ENCODE data around the gene GPA33. TPM values are rescaled to one million over a fixed set of nuclear protein-coding genes. Genes with fewer than 3 reads are reported as not detected.

Gene GPA33, protein sequence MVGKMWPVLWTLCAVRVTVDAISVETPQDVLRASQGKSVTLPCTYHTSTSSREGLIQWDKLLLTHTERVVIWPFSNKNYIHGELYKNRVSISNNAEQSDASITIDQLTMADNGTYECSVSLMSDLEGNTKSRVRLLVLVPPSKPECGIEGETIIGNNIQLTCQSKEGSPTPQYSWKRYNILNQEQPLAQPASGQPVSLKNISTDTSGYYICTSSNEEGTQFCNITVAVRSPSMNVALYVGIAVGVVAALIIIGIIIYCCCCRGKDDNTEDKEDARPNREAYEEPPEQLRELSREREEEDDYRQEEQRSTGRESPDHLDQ
- total RNA-seq (10 to 100 TPM in 4 of 5 donors, 1 to 10 TPM in 1; 8.6 to 22.8 (median 17.7) TPM), total RNA-seq (0.04 to 52.2 (median 16.6) reads per million in 29 experiments)
- 18.1 TPM for total RNA-seq (2013)

DNA sequence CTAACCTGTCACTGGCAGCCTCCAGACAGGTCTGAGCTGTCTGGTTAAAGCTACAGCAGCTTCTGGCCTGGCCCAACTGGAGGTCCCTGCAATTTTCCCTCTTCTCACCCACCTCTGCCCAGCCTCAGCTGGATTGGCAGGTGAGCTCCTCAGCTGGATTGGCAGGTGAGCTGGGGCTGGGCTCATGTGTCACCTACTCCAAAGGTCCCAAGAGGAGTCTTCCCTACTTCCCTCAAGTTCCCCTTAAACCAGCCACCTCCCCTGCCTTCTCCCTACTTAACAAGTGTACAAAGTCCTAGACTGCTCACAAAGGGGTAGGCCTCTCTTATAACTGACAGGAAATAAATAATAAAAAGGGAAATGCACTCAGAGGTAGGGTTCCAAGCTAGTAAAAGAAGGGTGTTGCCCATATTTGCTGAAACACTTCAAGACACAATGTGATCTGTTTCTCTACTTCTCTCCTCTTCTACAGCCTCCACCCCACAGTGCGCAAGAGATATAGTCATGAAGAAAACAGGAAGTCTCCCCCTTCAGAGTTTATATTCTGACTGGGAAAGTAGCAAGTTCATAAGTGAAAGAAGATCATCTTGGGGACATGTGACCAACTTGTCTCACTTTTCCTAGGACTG, at the start of gene GPA33:
Gene GPA33 (minus strand): TSS at position 64 of the 629 bp plus-strand sequence. CDS start 90 bp downstream, outside the sequence.
- no peaks in the 10 kb centered on the region for H3K27me3 Mint-ChIP-seq
- ChIA-PET POLR2A (interaction anchor here (0.5 to 0.7 kb wide), 3 partner anchors 25 to 130 kb away, joined by 3 to 4 read pairs (median 3); partner anchors contain the start of gene POU2F1 (in 1 of the 2)), CTCF (interaction anchor here (0.6 to 1.0 kb wide), 3 partner anchors 8 to 132 kb away, joined by 3 to 5 read pairs (median 3); partner anchors contain the start of gene POU2F1 (in 1 of the 2))
- H3K4me1 ChIP-seq (ENCODE audit: control insufficient read depth in 1 of 2, extremely low read depth in 1 of 2, insufficient read depth in 2 of 2, low read length in 2 of 2), result peaks cover 38 to 39% of the 10 kb centered on the region in 2 experiments
- H3K27ac Mint-ChIP-seq, result peak within 1 kb of the TSS; percentile 98 to 100
- WGBS (ENCODE audit: insufficient coverage), result no CpG with 5 or more reads among the region's 1 CpG
- H3K4me1 Mint-ChIP-seq, result peaks cover 55 to 68% (median 56%) of the 10 kb centered on the region in 3 donors
- H3K4me3 Mint-ChIP-seq, result peak within 1 kb of the TSS; percentile 80 to 85 (median 80)
- H3K27me3 ChIP-seq (replicated peaks in 1 of 2; ENCODE audit: control insufficient read depth in 2 of 2, extremely low read depth in 1 of 2, insufficient read depth in 2 of 2, low read length in 1 of 2), result no peaks in the 10 kb centered on the region
- no peaks in the 10 kb centered on the region for H3K9me3 ChIP-seq
- H3K9me3 Mint-ChIP-seq, result no peaks in the 10 kb centered on the region
- H3K36me3 Mint-ChIP-seq, result peaks cover 6% of the 10 kb centered on the region
- H3K27ac ChIP-seq (ENCODE audit: low read length), result peak within 1 kb of the TSS; percentile 89
- H3K4me3 ChIP-seq (ENCODE audit: control insufficient read depth in 1 of 2, extremely low read depth in 1 of 2, low read length in 1 of 2), result peak within 1 kb of the TSS; percentile 24 to 68
- ATAC-seq (replicated peaks in 1 of 4) (peak; percentile 96 to 98 (median 98)), DNase-seq (peak in 33 of 35 experiments; percentile 14 to 72 (median 42))
- H3K36me3 ChIP-seq (ENCODE audit: control insufficient read depth in 2 of 2, extremely low read depth in 1 of 2, insufficient read depth in 1 of 2, low read length in 1 of 2), result no peaks in the 10 kb centered on the region

DNA sequence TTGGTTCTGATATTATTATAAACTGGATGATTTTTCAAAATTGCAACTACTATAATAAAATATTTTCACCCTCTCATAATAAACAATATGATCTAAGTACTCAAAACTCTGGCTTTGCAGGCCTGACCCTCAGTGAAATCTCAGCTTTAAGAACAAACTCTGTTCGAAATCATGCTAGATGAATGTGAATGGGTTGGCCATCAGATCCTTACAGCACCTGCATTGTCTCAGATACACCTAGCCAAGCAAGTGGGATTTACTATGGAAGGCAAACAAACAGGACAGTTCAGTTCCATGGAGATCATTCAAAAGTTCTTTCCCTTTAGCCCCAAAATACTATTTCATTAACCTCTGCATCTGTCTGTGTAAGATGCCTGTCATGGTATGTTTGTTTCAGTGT, 48.5 kb upstream of the GPA33 start:
- ChIA-PET POLR2A (no interaction called here), CTCF (no interaction called here)
- ATAC-seq (replicated peaks in 1 of 4) (no peak), DNase-seq (no peak)
- Histone ChIP-seq H3K4me3 (ENCODE audit: control insufficient read depth in 1 of 2, extremely low read depth in 1 of 2, low read length in 1 of 2) (no peak overlapping the region), H3K4me1 (ENCODE audit: control insufficient read depth in 1 of 2, extremely low read depth in 1 of 2, insufficient read depth in 2 of 2, low read length in 2 of 2) (no peaks in the 10 kb centered on the region), H3K27me3 (replicated peaks in 1 of 2; ENCODE audit: control insufficient read depth in 2 of 2, extremely low read depth in 1 of 2, insufficient read depth in 2 of 2, low read length in 1 of 2) (peaks cover 0 to under 1% of the 10 kb centered on the region in 2 experiments), H3K36me3 (ENCODE audit: control insufficient read depth in 2 of 2, extremely low read depth in 1 of 2, insufficient read depth in 1 of 2, low read length in 1 of 2) (no peaks in the 10 kb centered on the region), H3K9me3 (no peaks in the 10 kb centered on the region), H3K27ac (ENCODE audit: low read length) (no peak overlapping the region)
- H3K27me3 Mint-ChIP-seq, result peaks cover 13 to 18% of the 10 kb centered on the region in 2 donors
- peaks cover 0 to 3% (median 0%) of the 10 kb centered on the region in 3 donors for H3K9me3 Mint-ChIP-seq
- H3K27ac Mint-ChIP-seq, result no peak overlapping the region
- no peaks in the 10 kb centered on the region for H3K36me3 Mint-ChIP-seq
- no CpG with 5 or more reads among the region's 1 CpG for WGBS (ENCODE audit: insufficient coverage)
- H3K4me3 Mint-ChIP-seq, result no peak overlapping the region
- no peaks in the 10 kb centered on the region for H3K4me1 Mint-ChIP-seq

DNA sequence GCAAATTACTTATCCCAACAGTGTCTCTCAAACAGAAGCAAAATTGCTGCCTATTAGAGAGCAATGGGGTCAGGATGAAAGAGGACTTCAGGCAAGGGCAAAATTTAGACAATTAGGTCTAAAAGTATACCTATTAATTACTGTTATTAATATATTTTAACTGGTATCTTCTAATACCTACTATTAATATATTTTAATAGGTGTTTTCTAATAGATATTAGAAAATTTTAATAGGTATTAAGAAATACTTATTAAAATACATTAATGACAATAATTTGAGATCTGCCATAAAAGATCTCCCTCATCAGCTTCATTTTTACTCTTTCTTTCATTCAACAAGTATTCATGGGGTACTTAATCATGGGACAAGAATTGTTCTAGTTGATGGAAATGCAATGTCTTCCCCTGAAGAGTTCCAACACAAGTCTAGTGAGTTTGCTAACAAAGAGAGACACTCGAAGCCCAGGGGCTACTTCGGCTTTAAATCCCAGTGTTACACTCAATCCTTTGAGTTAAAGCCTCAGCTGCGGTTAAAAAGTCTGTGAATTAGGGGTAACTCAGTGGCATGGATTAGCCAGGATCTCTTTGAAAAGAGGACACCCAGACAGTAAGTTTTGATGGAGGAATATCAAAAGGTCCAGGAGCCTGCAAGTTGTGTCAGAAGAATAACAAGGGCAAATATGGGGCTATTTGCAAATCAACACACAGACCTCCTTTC, 47.8 kb upstream of the GPA33 start:
- H3K36me3 ChIP-seq (ENCODE audit: control insufficient read depth in 2 of 2, extremely low read depth in 1 of 2, insufficient read depth in 1 of 2, low read length in 1 of 2), result no peaks in the 10 kb centered on the region
- Mint-ChIP-seq H3K36me3 (no peaks in the 10 kb centered on the region), H3K4me1 (no peaks in the 10 kb centered on the region), H3K9me3 (peaks cover 0 to 3% (median 0%) of the 10 kb centered on the region in 3 donors), H3K4me3 (no peak overlapping the region), H3K27me3 (peaks cover 9 to 18% of the 10 kb centered on the region in 2 donors), H3K27ac (no peak overlapping the region)
- WGBS (ENCODE audit: insufficient coverage), result 92% methylated on average over 3 of the region's 3 CpGs
- ChIA-PET POLR2A (no interaction called here), CTCF (no interaction called here)
- H3K4me3 ChIP-seq (ENCODE audit: control insufficient read depth in 1 of 2, extremely low read depth in 1 of 2, low read length in 1 of 2), result no peak overlapping the region
- no peaks in the 10 kb centered on the region for H3K27me3 ChIP-seq (replicated peaks in 1 of 2; ENCODE audit: control insufficient read depth in 2 of 2, extremely low read depth in 1 of 2, insufficient read depth in 2 of 2, low read length in 1 of 2)
- ATAC-seq (replicated peaks in 1 of 4) (no peak), DNase-seq (no peak)
- H3K27ac ChIP-seq (ENCODE audit: low read length), result no peak overlapping the region
- H3K9me3 ChIP-seq, result no peaks in the 10 kb centered on the region
- H3K4me1 ChIP-seq (ENCODE audit: control insufficient read depth in 1 of 2, extremely low read depth in 1 of 2, insufficient read depth in 2 of 2, low read length in 2 of 2), result no peaks in the 10 kb centered on the region

DNA sequence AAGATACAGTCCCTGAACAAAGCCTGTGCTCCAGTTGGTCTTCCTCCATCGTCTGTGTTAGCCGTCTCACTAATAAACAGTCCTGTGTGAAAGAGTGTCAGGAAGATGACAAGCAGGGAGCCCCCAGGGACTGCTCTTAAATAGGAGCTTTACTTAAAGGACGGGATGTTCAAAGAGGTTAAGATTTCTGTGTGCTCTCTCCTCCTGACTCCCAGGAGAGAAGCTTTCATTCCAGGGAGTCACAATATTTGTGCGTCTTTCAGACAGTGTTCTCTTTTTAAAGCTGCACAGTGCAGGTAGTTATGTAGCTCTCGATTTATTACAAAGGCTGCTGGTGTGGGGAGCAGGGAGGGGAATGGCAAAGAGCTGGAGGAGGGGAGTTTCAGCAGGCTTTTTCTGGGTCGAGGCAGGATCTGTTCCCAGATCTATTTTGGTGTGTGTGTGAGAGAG, 47.2 kb upstream of the GPA33 start:
- H3K9me3 Mint-ChIP-seq, result peaks cover 0 to 2% (median 0%) of the 10 kb centered on the region in 3 donors
- no peak overlapping the region for H3K27ac ChIP-seq (ENCODE audit: low read length)
- H3K27me3 ChIP-seq (replicated peaks in 1 of 2; ENCODE audit: control insufficient read depth in 2 of 2, extremely low read depth in 1 of 2, insufficient read depth in 2 of 2, low read length in 1 of 2), result peaks cover 0 to 4% of the 10 kb centered on the region in 2 experiments
- H3K27ac Mint-ChIP-seq, result no peak overlapping the region
- POLR2A ChIA-PET, result interaction anchor here in 1 of 2 donors (0.7 kb wide), 1 partner anchor 84 kb away, joined by 3 read pairs; no protein-coding TSS in a partner anchor
- no peak overlapping the region for H3K4me3 ChIP-seq (ENCODE audit: control insufficient read depth in 1 of 2, extremely low read depth in 1 of 2, low read length in 1 of 2)
- peaks cover 9 to 16% of the 10 kb centered on the region in 2 donors for H3K27me3 Mint-ChIP-seq
- H3K9me3 ChIP-seq, result no peaks in the 10 kb centered on the region
- no peaks in the 10 kb centered on the region for H3K36me3 Mint-ChIP-seq
- CTCF ChIA-PET, result no interaction called here
- H3K4me1 Mint-ChIP-seq, result no peaks in the 10 kb centered on the region
- DNase-seq, result no peak
- no peak for ATAC-seq (replicated peaks in 1 of 4)
- H3K4me1 ChIP-seq (ENCODE audit: control insufficient read depth in 1 of 2, extremely low read depth in 1 of 2, insufficient read depth in 2 of 2, low read length in 2 of 2), result no peaks in the 10 kb centered on the region
- 93% methylated on average over 3 of the region's 6 CpGs for WGBS (ENCODE audit: insufficient coverage)
- H3K4me3 Mint-ChIP-seq, result no peak overlapping the region
- H3K36me3 ChIP-seq (ENCODE audit: control insufficient read depth in 2 of 2, extremely low read depth in 1 of 2, insufficient read depth in 1 of 2, low read length in 1 of 2), result no peaks in the 10 kb centered on the region

DNA sequence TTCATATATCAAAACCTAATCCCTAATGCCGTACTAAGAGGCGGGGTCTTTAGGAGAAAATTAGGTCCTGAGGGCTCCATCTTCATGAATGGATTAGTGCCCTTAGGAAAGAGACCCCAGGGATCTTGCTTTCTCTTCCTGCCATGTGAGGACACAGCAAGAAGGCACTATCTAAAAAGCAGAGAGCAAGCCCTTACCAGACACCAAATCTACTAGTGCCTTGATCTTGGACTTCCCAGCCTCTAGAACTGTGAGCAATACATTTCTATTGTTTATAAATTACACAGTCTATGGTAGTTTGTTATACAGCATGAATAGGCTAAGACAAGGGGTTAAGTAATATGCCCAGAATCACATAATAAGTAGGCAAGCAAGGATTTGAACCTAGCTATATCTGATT, 46.6 kb upstream of the GPA33 start:
- Histone ChIP-seq H3K4me1 (ENCODE audit: control insufficient read depth in 1 of 2, extremely low read depth in 1 of 2, insufficient read depth in 2 of 2, low read length in 2 of 2) (no peaks in the 10 kb centered on the region), H3K27me3 (replicated peaks in 1 of 2; ENCODE audit: control insufficient read depth in 2 of 2, extremely low read depth in 1 of 2, insufficient read depth in 2 of 2, low read length in 1 of 2) (peaks cover 0 to 4% of the 10 kb centered on the region in 2 experiments), H3K27ac (ENCODE audit: low read length) (no peak overlapping the region), H3K36me3 (ENCODE audit: control insufficient read depth in 2 of 2, extremely low read depth in 1 of 2, insufficient read depth in 1 of 2, low read length in 1 of 2) (no peaks in the 10 kb centered on the region), H3K4me3 (ENCODE audit: control insufficient read depth in 1 of 2, extremely low read depth in 1 of 2, low read length in 1 of 2) (no peak overlapping the region), H3K9me3 (no peaks in the 10 kb centered on the region)
- ATAC-seq (replicated peaks in 1 of 4) (no peak), DNase-seq (no peak)
- Mint-ChIP-seq H3K4me3 (no peak overlapping the region), H3K27ac (no peak overlapping the region), H3K27me3 (peaks cover 13 to 17% of the 10 kb centered on the region in 2 donors), H3K4me1 (no peaks in the 10 kb centered on the region), H3K36me3 (no peaks in the 10 kb centered on the region), H3K9me3 (no peaks in the 10 kb centered on the region)
- no CpG with 5 or more reads among the region's 2 CpGs for WGBS (ENCODE audit: insufficient coverage)
- CTCF ChIA-PET, result no interaction called here
- POLR2A ChIA-PET, result interaction anchor here in 1 of 2 donors (0.7 kb wide), 1 partner anchor 83 kb away, joined by 3 read pairs; no protein-coding TSS in a partner anchor

DNA sequence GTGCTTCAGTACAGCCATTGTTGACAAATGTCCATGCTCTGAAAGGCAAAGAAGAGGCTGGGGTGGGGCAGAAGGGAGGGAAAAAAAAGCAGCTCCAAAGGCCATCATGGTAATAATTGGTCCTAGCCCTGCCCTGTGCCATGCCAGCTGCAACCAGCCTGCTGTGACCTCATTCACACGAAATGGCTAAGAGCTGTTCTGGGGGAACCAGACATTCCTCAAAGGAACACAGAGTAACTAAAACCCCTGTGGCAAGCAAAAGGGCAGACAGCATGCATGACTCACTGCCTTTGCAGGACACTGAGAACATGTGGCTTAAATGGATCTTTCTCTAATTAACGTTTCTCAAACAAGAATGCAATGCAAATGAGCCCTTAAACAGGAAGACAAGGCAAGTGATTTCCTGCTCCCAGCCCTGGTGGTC, 46.0 kb upstream of the GPA33 start:
- H3K27ac ChIP-seq (ENCODE audit: low read length), result no peak overlapping the region
- H3K36me3 Mint-ChIP-seq, result no peaks in the 10 kb centered on the region
- no peaks in the 10 kb centered on the region for H3K9me3 ChIP-seq
- POLR2A ChIA-PET, result no interaction called here
- no peaks in the 10 kb centered on the region for H3K36me3 ChIP-seq (ENCODE audit: control insufficient read depth in 2 of 2, extremely low read depth in 1 of 2, insufficient read depth in 1 of 2, low read length in 1 of 2)
- 62% methylated on average over 2 of the region's 2 CpGs for WGBS (ENCODE audit: insufficient coverage)
- no peak overlapping the region for H3K27ac Mint-ChIP-seq
- no peaks in the 10 kb centered on the region for H3K4me1 Mint-ChIP-seq
- ATAC-seq (replicated peaks in 1 of 4) (no peak), DNase-seq (no peak)
- H3K4me3 ChIP-seq (ENCODE audit: control insufficient read depth in 1 of 2, extremely low read depth in 1 of 2, low read length in 1 of 2), result no peak overlapping the region
- H3K27me3 Mint-ChIP-seq, result peaks cover 17 to 18% of the 10 kb centered on the region in 2 donors
- CTCF ChIA-PET, result no interaction called here
- no peaks in the 10 kb centered on the region for H3K4me1 ChIP-seq (ENCODE audit: control insufficient read depth in 1 of 2, extremely low read depth in 1 of 2, insufficient read depth in 2 of 2, low read length in 2 of 2)
- no peaks in the 10 kb centered on the region for H3K9me3 Mint-ChIP-seq
- peaks cover 0 to 4% of the 10 kb centered on the region in 2 experiments for H3K27me3 ChIP-seq (replicated peaks in 1 of 2; ENCODE audit: control insufficient read depth in 2 of 2, extremely low read depth in 1 of 2, insufficient read depth in 2 of 2, low read length in 1 of 2)
- H3K4me3 Mint-ChIP-seq, result no peak overlapping the region
